Lower leg skin (tissue), 4 donors: Measurements from ENCODE around the gene FZD1. TPM values are rescaled to one million over a fixed set of nuclear protein-coding genes. Genes with fewer than 3 reads are reported as not detected.

Experiments
- DNase-seq, 2 donors: peaks; one replicate each; pipeline ENCODE4 v3.0.0-alpha.2; 2019; ENCODE audit warnings: low spot score in 2 of 2
- H3K4me3 ChIP-seq: fragments of 200-600 bp; sonication (generic); 2 replicates; pipeline ENCODE4 v1.5.1; 2017; ENCODE audit warnings: mild to moderate bottlenecking, low read depth; ENCODE audit not compliant: poor library complexity, severe bottlenecking
- CTCF ChIP-seq, 3 donors: fragments of 450-650 bp; IDR thresholded peaks; one replicate each; pipeline ENCODE4 v1.5.1; 2016; ENCODE audit warnings: antibody characterized with exemption in 3 of 3, mild to moderate bottlenecking in 3 of 3, moderate library complexity in 2 of 3
- POLR2A ChIP-seq, 2 donors: fragments of 450-650 bp; IDR thresholded peaks; one replicate each; pipeline ENCODE4 v1.6.1; 2016 to 2017; ENCODE audit warnings: antibody characterized with exemption in 2 of 2, mild to moderate bottlenecking in 1 of 2, moderate library complexity in 1 of 2
- WGBS, 2 donors: methylation state at CpG; one replicate each; pipeline ENCODE4 v1.1.5; 2018; 5-methylcytosine and 5-hydroxymethylcytosine counted together
- intact Hi-C: fragments of 100-400 bp; cut with DNase I; formaldehyde crosslinking; loops from one replicate; pipeline ENCODE4 v1.15.0; 2023; ENCODE audit warnings: low total_unique reads
- total RNA-seq, 4 donors: library from RNA; depleted of rRNA; stranded (reverse); fragments of >200 nt; gene quantifications; one replicate each; pipeline ENCODE4 v1.1.0, GENCODE V29; 2016

Gene FZD1
- total RNA-seq, 4 donors from 2014 or later = 18.7 to 55.1 (median 33.9) TPM

GRCh38 chr7:91240376-91240941 lies 23.8 kb upstream of the FZD1 start:
- DNase-seq = peak in 1 of 2 donors; percentile 44
- no peak for TF ChIP-seq CTCF (IDR thresholded peaks at IDR 0.05)
- TF ChIP-seq POLR2A (IDR thresholded peaks at IDR 0.05) = no peak
- 17 to 24% methylated on average over 2 of the region's 2 CpGs for WGBS, 2 donors
- H3K4me3 ChIP-seq = no peak overlapping the region
- intact Hi-C loops = no loop called here

- TF ChIP-seq CTCF (IDR thresholded peaks at IDR 0.05) (no peak), POLR2A (IDR thresholded peaks at IDR 0.05) (no peak)
- DNase-seq = no peak
- intact Hi-C loops = no loop called here
- no peak overlapping the region for H3K4me3 ChIP-seq
- WGBS, 2 donors = 42 to 43% methylated on average over 8 of the region's 8 CpGs
These were observed 22.0 kb upstream of the FZD1 start for GRCh38 chr7:91242097-91242844.

GRCh38 chr7:91243591-91244301 lies 20.5 kb upstream of the FZD1 start:
- WGBS, 2 donors = 64 to 66% methylated on average over 6 of the region's 6 CpGs
- no peak for DNase-seq
- intact Hi-C loops = no loop called here
- H3K4me3 ChIP-seq = no peak overlapping the region
- no peak for TF ChIP-seq POLR2A (IDR thresholded peaks at IDR 0.05)
- no peak for TF ChIP-seq CTCF (IDR thresholded peaks at IDR 0.05)

GRCh38 chr7:91247500-91247899 lies 16.7 kb upstream of the FZD1 start:
- intact Hi-C loops = no loop called here
- DNase-seq = no peak
- H3K4me3 ChIP-seq = no peak overlapping the region
- TF ChIP-seq POLR2A (IDR thresholded peaks at IDR 0.05) (no peak), CTCF (IDR thresholded peaks at IDR 0.05) (no peak)

- TF ChIP-seq CTCF (IDR thresholded peaks at IDR 0.05) (no peak), POLR2A (IDR thresholded peaks at IDR 0.05) (no peak)
- H3K4me3 ChIP-seq = no peak overlapping the region
- intact Hi-C loops = no loop called here
- DNase-seq = no peak
- 25% methylated on average over 2 of the region's 2 CpGs for WGBS, 2 donors
These were observed 15.2 kb upstream of the FZD1 start for GRCh38 chr7:91248996-91249395.
